Activated CD4-positive, alpha-beta T cell treated with anti-CD3 and anti-CD28 coated beads, Interleukin-10, Interleukin-2, amounts not matched to agents 100 ng/mL and 50 ng/mL, durations not matched to agents 16 hours and 8 hours (primary cell): Measurements from ENCODE around the gene TNFRSF1B.

Experiments used
- DNase-seq: peaks from one replicate; pipeline ENCODE4 v3.0.0-alpha.2; 2020

Gene TNFRSF1B

DNA sequence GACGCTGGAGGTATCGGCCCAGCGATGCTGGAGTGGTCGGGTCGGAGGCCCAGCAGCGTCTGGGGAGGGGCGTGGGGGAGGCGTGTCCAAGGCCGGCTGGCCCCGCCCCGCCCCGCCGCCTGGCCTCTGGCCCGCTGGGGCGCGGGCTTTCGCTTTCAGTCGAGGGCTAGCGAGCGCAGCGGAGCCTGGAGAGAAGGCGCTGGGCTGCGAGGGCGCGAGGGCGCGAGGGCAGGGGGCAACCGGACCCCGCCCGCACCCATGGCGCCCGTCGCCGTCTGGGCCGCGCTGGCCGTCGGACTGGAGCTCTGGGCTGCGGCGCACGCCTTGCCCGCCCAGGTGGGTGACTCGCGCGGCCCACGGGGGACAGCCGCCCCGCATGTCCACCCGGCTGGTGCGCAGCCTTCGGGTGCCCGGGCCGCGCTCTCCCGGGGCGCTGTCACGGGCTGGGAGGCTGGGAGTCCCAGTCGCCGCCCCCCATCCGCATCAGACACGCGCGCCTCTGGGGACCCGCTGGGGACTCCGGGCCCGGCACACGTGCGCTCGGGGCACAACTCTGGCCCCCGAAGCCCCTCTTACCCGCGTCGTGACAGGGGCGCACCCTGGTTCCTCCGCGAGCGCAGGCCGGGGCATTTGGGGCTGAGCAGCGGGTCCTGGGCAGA, at the start of gene TNFRSF1B:
TSS of gene TNFRSF1B (plus strand) at position 158 of the 659 bp plus-strand sequence. CDS start at position 259, 101 bp downstream.
- DNase-seq: peak; percentile 87

DNA sequence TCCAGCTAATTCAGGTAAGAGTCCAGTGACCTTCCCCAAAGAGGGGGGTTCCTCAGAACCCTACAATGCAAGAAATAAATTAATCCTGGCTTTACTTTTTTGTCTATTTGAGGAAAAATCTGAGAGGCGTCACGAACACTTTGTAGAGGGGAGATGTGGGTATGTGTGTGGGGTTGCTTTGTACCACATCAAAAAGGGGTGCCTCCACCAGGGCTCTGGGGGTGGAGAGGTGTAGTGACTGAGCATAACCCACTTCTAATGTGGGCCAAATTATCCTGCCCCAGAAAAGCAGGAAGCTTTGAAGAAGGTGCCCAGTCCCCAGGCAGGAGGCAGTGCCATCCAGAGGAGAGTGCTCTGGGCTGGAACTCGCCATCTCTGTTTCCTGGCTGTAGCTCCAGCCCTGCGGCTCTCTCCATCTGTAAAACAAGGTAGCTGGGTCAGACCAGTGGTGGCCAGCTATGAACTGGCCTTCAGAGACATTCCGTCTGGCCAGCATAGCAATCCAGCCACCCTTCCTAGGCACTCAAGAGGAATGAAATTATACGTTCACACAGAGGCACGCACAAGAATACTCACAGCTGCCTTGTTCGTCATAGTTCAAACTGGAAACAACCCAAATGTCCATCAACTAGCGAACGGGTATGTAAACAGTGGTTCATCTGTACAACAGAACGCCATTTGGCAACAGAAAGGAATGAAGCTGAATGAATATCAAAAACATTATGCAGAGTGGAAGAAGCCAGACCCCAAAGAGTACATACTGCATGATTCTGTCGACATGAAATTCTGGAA, 45.4 kb upstream of the TNFRSF1B start:
- DNase-seq: no peak

DNA sequence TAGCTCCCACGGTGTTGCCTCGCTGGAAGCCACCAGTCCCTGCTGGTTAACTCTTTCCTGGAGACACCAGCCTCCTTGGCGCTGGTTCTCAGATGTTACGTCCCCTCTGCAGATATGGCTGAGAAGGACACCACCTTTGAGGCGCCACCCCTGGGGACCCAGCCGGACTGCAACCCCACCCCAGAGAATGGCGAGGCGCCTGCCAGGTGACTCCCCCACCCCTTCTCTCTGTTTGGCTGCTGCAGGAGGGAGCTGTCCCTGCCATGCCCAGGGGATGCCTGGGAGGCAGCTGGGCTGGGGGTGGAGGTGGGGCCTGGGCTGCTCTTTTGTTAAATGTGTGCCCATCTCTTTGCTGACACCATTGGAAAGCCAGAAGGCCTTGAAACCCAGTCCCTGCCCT, 43.6 kb upstream of the TNFRSF1B start:
- DNase-seq: no peak

DNA sequence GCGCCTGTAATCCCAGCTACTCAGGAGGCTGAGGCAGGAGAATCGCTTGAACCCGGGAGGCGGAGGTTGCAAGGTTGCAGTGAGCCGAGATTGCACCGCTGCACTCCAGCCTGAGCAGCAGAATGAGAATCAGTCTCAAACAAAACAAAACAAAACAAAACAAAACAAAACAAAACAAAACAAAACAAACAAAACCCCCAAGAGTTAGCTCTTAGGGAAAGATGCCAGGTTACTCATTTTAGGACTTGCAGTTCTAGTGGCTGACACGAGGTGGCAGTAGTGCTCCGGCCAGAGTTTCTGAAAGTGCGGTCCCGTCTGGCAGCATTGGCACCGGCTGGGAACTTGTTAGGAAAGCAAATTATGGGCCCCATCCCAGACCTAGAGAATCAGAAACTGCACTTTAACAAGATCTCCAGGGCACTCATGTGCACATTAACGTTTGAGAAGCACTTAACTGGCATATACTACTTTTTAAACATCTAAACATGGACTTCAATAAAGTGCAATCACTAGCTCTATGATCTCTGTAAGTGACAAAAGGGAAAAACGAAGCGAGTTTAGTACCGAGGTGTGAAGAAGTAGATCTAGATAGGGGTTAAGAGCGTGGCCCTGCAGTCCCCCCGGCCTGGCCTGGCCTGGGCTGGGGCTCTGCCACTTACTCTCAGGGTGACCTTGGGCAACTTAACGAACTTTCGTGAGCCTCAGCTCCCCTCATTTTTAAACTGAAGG, 41.9 kb upstream of the TNFRSF1B start:
- peak; percentile 77 for DNase-seq

DNA sequence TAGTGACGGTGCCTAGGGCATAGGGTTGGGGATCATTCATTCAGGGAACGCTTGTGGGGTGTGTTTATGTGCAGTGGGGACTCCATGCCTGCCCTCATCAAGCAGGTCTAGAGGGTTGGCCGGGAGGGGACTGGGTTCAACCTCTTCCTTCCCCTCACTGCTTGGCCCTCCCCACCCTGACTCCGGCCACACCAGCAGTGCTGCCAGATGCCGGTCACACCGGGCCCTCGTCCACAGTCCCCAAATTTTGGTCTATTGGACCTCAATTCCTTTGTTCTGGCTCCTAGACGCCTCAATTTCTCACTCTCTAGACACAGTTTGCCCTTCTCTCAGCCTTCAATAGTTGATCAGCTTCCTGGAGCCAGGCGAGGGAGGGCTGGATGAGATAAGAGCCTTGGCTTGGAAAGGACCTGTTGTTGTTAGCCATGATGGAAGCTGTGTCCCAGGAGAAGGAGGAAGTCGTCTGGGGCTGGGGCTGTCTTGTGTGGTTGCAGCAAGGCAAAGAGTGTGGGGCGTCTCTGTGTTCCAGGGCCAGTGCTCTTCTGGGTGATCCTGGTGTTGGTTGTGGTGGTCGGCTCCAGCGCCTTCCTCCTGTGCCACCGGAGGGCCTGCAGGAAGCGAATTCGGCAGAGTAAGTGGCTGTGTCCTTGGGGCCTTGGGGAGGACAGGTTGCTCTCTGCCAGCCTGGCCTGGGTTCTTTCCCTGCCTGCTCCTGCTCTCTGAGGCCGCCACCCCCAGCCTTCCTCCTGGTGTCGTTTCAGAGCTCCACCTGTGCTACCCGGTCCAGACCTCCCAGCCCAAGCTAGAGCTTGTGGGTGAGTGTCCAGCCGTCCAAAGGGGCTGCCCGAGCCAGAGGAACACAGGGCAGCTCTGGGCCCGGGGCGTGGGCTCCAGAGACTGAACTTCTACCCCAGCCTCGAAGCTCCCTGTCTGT, 41.1 kb upstream of the TNFRSF1B start:
- DNase-seq: no peak

DNA sequence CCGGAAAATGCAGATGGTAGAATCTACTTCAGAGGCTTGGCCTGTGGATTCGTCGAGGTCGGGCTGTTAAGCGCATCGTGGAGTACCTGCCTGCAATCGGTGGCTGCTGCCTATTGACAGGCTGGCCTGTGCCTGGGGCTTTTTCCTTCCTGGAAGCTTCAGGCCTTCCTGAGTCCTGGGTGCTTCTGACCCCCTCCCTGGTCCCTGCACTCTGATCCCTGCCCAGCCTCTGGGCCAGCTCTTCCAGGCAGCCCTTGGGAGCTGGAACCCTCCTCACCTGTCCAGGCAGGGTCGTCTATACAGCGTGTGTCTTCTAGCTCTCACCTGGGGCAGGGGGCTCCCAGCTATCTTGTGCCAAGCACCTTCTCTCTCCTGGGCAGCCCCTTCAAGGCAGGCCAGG, 40.0 kb upstream of the TNFRSF1B start:
- DNase-seq: no peak

DNA sequence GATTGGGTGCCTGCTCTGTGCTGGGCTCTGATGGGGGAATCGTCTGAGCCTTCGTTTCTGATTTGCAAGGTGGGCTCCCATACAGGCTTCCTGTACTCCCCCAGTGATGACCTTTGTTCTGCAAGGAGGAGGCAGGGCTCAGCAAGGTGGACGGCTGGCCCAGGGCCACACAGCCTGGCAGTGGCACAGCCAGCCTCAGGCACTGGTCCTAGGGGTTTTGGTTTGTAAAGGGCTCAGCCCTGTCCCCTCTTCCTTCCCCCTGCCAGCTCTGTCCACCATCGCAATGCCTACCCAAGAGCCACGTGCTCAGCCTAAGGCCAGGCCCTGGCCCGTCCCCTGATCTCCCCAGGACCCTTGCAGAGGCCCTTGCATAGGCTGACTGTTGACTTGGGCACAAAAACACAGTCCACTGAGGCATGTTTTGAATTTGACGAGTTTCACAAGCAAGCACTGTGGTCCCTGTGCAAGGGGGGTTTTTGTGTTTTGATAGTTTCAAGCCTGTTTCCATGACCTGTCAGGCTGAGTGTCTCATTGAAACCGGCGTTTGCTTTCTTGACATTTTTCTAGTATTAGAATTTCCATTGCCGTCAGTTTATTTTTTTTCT, 39.5 kb upstream of the TNFRSF1B start:
- no peak for DNase-seq

DNA sequence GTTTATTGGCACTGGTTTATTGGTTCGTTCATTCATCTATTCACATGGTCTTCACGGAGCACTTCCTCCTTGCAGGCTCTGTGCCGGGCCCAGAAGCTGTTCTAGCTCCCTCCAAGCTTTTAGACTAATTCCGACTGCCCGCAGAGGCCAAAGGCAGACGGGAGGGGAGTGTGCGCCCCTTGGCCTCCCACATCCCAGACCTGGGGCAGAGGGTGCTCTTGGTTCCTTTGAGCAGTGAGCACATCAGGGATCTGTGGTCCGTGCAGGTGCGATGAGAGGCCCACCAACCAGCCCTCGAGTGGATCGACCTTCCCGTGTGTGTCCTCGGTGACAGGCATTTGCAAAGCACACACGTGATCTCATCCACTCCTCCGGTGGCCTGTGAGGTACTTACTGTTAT, 38.7 kb upstream of the TNFRSF1B start:
- no peak for DNase-seq

DNA sequence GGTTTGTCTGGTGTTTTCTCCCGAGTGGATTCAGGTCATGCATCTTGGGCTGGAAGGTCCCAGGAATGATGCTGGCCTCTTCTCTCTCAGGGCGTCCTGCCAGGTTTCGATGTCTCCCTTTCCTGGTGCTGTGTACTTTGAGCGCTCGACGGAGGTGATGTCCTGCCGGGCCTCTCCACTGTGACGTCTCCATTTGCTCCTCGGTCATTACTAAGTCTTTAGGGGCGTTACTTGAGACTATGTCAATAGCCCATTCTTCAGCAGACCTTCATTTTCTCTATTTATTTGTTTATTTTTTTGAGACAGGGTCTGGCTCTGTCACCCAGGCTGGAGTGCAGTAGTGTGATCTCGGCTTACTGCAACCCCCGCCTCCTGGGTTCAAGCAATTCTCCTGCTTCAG, 37.2 kb upstream of the TNFRSF1B start:
- DNase-seq: no peak

DNA sequence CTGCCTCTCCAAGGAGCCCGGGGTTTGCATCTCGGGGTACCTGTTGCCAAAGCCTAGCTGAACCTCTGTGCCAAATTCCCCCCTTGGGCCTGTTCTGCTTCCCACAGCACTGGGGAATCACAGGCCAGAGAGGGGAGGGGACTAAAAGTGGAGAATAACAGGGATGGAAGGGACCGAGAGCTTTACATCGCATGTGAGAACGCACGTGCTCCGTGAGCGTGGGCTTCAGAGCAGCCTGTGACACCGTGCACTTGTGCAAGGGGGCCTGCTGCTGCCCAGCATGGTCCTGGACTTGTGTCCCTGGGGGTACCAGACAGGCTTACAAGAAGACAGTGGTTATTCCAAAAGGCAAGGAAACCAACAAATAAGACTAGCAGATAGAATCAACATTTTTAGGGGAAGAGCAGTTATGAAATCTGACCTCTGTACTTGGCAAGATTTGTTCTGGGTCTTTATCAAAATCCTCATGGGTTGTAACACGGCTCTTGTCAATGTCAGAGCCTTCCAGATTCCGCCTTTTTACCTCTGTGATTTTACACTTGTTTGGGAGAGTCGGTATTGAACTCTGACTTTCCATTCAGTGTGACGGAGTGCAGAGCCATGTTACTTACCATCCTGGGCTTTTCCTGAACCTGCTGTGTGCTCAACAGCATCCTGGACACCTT, 36.2 kb upstream of the TNFRSF1B start:
- DNase-seq: no peak

DNA sequence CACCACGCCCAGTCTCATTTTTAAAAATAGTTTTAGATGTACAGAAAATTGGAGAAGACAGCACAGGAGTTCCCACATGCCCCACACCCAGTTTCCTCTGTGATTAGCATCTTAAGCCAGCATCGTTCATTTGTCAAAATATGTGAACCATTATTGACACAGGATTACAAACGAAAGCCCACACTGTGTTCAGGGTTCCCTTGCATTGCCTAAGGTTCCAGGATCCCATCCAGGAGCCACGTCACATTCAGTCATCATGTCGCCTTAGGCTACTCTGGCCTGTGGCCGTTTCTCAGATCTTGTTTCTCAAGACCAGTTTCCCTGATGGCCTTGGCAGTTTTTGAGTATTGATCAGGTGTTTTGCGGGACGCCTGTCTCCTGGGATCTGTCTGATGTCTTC, 34.7 kb upstream of the TNFRSF1B start:
- DNase-seq: no peak

DNA sequence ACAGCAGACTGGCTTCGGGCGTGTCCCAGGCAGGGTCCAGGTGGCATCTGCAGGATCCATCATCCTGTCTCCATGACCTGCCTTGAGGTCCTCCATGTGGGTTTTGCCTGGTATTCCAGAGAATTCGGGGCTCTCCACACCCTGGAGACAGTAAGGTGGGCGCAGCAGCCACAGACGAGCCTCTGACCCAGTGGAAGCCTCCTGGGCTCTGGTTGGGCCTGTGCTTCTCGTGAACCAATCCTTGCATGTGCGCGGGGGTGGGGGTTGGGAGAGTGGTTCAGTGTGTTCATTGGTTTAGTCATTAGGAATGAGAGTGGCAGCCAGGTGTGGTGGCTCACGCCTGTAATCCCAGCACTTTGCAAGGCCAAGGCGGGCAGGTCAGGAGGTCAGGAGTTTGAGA, 32.1 kb upstream of the TNFRSF1B start:
- no peak for DNase-seq

DNA sequence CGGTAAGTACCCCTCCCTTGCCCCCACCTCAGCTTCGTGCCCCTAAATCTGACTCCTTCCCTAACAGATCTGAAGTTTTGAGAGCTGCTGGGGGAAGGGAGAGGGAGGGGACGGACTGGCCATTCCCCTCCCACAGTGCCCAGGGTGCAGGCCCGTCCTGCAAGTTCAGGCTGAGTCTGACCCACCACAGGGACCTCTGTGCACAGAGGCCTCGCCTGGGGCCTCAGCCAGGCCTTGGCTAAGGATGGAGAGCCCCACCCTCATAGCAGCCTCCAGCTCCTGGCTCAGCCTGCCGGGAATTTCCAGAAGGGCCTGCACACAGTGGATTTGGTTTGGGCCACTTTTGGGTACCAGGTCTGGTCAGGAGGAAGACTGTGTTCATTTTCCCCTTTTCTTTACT, 31.2 kb upstream of the TNFRSF1B start:
- no peak for DNase-seq

DNA sequence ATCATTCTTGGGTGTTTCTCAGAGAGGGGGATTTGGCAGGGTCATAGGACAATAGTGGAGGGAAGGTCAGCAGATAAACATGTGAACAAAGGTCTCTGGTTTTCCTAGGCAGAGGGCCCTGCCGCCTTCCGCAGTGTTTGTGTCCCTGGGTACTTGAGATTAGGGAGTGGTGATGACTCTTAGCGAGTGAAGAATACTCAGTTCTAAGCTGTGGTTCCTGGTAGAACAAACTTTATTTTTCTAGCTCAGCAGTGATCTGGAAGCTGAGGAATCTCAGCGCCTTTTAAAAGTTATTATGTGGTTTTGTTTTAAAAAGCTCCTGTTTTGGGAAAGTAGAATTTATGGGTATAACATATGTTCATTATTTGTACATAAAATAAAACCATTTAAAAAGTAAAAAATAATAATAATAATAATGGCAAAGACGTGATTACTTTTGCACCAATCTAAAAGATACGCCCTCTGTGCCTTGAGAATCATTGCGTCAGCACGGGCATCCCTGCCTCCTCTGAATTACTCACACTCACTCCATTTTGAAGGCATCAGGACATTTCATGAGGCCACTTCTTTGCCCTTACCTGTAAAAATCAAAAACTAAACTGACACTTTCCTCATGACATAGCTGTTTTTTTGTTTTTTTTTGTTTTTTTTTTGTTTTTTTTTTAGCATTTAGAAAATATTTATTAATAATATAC, 29.7 kb upstream of the TNFRSF1B start:
- no peak for DNase-seq

DNA sequence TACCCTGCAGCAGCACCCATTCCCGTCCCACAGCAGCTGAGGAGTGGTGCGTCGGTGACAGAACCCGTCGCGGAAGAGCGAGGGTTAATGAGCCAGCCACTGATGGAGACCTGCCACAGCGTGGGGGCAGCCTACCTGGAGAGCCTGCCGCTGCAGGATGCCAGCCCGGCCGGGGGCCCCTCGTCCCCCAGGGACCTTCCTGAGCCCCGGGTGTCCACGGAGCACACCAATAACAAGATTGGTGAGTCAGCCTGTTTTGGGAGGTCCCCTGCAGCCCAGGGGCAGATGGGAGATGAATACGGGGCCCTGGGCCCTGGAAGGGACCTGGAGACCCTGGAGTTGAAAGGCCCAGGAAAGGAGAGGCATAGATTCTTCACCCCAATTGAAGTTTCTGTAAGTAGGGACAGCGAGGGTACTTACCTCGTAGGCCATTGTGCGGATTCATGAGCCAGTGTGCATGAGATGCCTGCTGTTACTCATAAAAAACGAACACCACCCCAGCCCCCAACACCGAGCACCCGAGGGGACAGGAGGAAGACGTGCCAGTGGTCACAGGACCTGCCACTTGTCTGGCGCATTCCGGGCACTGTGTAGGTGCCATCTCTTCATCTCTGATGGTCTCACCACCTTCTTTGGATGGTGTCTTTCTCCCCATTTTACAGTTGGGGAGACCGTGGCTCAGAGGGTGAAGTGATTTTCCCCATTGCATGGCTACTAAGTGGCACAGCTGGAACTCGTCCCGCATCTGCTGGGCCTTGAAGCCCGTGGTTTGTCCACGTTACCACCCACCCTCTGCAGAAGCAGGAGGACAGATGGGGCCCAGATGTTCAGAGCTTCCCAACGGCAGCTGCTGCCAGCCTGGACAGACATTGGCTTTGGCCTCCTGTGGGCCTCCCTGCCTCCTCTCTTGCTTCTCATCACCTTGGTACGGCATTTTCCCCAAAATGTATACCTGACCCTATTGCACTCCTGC, 28.3 kb upstream of the TNFRSF1B start:
- no peak for DNase-seq

DNA sequence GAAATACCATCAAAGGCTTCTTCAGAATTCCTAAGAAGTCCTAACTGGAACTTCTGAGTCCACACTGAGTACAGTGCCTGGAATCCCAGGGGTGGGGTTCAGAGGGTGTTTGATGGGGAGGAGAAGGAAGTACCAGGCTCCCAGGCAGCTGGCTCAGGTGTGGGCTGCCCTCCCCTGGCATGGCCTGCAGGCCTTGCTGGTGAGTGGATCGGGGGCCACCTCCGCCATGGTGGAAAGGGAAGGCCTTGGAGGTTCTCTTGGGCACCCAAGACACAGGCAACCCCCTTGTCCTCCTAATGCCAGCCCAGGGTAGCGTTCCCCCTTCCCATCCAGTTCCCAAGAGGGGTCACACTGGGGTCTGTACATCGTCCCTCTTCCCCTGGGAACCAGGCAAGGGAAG, 26.8 kb upstream of the TNFRSF1B start:
- no peak for DNase-seq

DNA sequence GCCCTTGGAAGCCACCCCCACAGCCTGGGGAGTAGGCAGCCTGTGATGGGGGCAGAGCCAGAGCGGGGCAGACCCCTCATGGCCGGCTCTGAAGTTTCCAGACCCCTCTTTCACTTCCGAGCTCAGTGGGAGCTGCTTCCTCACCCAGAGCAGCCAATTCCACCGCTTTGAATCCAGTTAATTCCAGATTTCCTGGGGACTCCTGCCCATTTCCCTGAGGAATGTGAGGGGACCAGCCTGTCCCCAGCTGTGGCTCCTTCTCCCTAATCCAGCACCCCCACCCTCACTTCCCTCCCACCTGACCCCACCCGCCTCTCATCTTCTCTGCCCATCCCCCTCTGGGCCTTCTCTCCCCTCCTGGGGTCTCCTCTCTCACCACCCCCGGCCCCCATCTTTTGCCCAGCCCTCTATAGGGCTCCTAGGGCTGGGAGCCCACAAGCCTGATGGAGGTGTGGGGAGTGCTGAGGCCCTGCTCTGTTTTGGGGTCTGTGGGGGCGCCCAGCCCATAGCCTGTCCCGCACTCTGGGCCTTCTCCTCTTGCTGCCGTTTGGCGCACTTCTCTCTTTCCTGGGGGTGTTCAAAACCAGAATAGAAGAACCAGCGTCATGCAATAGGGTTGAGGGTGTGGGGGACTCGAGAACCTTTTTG, 26.2 kb upstream of the TNFRSF1B start:
- DNase-seq: no peak

DNA sequence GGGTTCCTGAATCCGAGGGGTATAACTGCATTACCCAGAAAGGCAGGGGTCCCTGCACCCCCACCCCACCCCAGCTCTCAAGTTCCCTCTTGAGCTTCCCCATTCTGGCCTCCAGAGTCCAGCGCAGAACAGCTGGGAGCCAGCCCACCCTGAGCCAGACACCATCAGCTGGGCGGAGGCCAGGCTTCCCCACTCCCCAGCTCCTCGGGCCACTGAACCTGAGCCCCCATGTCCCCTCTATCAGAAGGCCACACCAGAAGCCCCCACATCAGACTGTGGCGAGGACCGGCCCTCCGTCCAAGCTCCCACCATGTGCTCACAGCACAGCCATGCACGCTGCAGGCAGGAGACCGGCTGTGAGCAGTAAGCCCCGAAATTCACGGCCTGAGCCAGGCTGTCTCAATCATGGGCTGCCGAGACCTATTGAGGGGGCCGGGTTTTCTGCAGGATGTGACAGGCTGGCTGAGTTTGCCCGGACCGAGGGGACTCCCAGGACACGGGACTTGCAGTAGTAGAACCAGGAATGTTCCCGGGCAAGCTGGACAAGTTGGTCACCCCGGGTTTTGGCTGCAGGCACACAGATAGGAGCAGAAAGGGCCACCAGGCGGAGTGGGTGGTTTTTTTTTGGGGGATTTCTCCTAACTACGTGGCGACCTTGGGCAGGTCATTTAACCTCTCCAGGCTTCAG, 25.5 kb upstream of the TNFRSF1B start:
- no peak for DNase-seq
